HG02938 (cell line): ENCODE results near the gene SERPINA5.
"Not testable (repeated sequence)": the region's sequence is repeated elsewhere in the genome, so short reads cannot be mapped to it uniquely, and the experiment has no call there.

Experiments
- ATAC-seq: cut with Tn5 transposase; IDR thresholded peaks from one replicate; pipeline ENCODE4 v1.9.1; 2021; ENCODE audit warnings: mild to moderate bottlenecking, moderate library complexity; ENCODE audit not compliant: unreplicated experiment

Gene SERPINA5

GRCh38 chr14:94573475-94574277 is 7.5 kb upstream of the SERPINA5 start:
- no peak for ATAC-seq

GRCh38 chr14:94574336-94574735 is 6.9 kb upstream of the SERPINA5 start:
- ATAC-seq = no peak

GRCh38 chr14:94575730-94576585 is 5.3 kb upstream of the SERPINA5 start:
- no peak for ATAC-seq

- not testable (repeated sequence) for ATAC-seq
Measured at GRCh38 chr14:94577472-94577871, 3.8 kb upstream of the SERPINA5 start.

GRCh38 chr14:94578712-94579111 is 2.5 kb upstream of the SERPINA5 start:
- ATAC-seq = no peak

- no peak for ATAC-seq
Measured at GRCh38 chr14:94582199-94582750, 1.0 kb downstream of the SERPINA5 start.

GRCh38 chr14:94582851-94583250 is 1.6 kb downstream of the SERPINA5 start:
- ATAC-seq = no peak

GRCh38 chr14:94583557-94583956 is 2.3 kb downstream of the SERPINA5 start:
- no peak for ATAC-seq

- no peak for ATAC-seq
Measured at GRCh38 chr14:94584591-94585280, 3.5 kb downstream of the SERPINA5 start.

- no peak for ATAC-seq
Measured at GRCh38 chr14:94586635-94587034, 5.4 kb downstream of the SERPINA5 start.

- no peak for ATAC-seq
Measured at GRCh38 chr14:94588311-94588710, 7.1 kb downstream of the SERPINA5 start.

- ATAC-seq = no peak
Measured at GRCh38 chr14:94591073-94591472, 9.8 kb downstream of the SERPINA5 start.

GRCh38 chr14:94591871-94592270 is 10.6 kb downstream of the SERPINA5 start:
- no peak for ATAC-seq

GRCh38 chr14:94592457-94592856 is 11.2 kb downstream of the SERPINA5 start:
- no peak for ATAC-seq

GRCh38 chr14:94593376-94593748 is 12.1 kb downstream of the SERPINA5 start:
- no peak for ATAC-seq

GRCh38 chr14:94593749-94594431 is 12.7 kb downstream of the SERPINA5 start:
- ATAC-seq = no peak

- ATAC-seq = no peak
Measured at GRCh38 chr14:94594441-94594840, 13.2 kb downstream of the SERPINA5 start.

GRCh38 chr14:94595912-94596311 is 14.7 kb downstream of the SERPINA5 start:
- ATAC-seq = no peak

GRCh38 chr14:94596361-94596760 is 15.1 kb downstream of the SERPINA5 start:
- ATAC-seq = no peak

- ATAC-seq = no peak
Measured at GRCh38 chr14:94597788-94598187, 16.6 kb downstream of the SERPINA5 start.

GRCh38 chr14:94598506-94598815 is 17.2 kb downstream of the SERPINA5 start:
- ATAC-seq = no peak
